Mucosa of descending colon (tissue), 3 donors: ENCODE results near the gene KDM4B. TPM values are rescaled to one million over a fixed set of nuclear protein-coding genes. Genes with fewer than 3 reads are reported as not detected.
"Not testable (repeated sequence)": the region's sequence is repeated elsewhere in the genome, so short reads cannot be mapped to it uniquely, and the experiment has no call there.

Experiments used
- ATAC-seq: fragments of 200-7000 bp; cut with Tn5 transposase; one replicate; pipeline ENCODE4 v1.9.1; 2020; ENCODE audit warnings: mild to moderate bottlenecking, moderate library complexity
- DNase-seq, 3 donors: peaks; one replicate each; pipeline ENCODE4 v3.0.0-alpha.2; 2020
- H3K36me3 ChIP-seq: fragments of 200-600 bp; one replicate; pipeline ENCODE4 v1.8.0; 2021; ENCODE audit warnings: low read depth, mild to moderate bottlenecking
- H3K4me1 ChIP-seq: fragments of 200-600 bp; one replicate; pipeline ENCODE4 v1.8.0; 2021; ENCODE audit warnings: low read depth, mild to moderate bottlenecking
- H3K4me3 ChIP-seq: fragments of 200-600 bp; one replicate; pipeline ENCODE4 v1.8.0; 2021; ENCODE audit warnings: mild to moderate bottlenecking
- H3K9me3 ChIP-seq: fragments of 200-600 bp; one replicate; pipeline ENCODE4 v1.8.0; 2021; ENCODE audit warnings: mild to moderate bottlenecking
- CTCF ChIP-seq: fragments of 200-600 bp; IDR thresholded peaks from one replicate; pipeline ENCODE4 v1.8.0; 2022; ENCODE audit warnings: antibody characterized with exemption, mild to moderate bottlenecking
- intact Hi-C, 2 donors: fragments of 100-400 bp; cut with DNase I in 1 of 2; cut with micrococcal nuclease in 1 of 2; formaldehyde crosslinking; loops; one replicate each; pipeline versions ENCODE4 v1.11.0 to v1.11.1; 2022; cut with DNase I, micrococcal nuclease
- total RNA-seq, 3 donors: library from RNA; stranded (reverse); fragmentation: NEBNext Ultra II Directional in 2 of 3; extraction: Animal tissue kit (Norgen Biotek cat#: 25700) in 2 of 3; gene quantifications; one replicate each; pipeline versions ENCODE4 v1.2.1 to v1.2.4, GENCODE V29; 2021 to 2023
- donor health status: DM: no; HTN: no; CAD: no; lungs with moderate emphysema.
- donor health status: DM: no; HTN: no; CAD: no.
- donor health status: DM: no; HTN: yes; CAD: no.

KDM4B gene
- total RNA-seq, 3 donors from 2014 or later, result 42.7 to 53.8 (median 50.0) TPM

- intact Hi-C loops, result no loop called here
- TF ChIP-seq CTCF, result no peak
- Histone ChIP-seq H3K36me3 (no peaks in the 10 kb centered on the region), H3K9me3 (no peaks in the 10 kb centered on the region), H3K4me1 (no peaks in the 10 kb centered on the region), H3K4me3 (no peak overlapping the region)
- ATAC-seq, result no peak
- no peak for DNase-seq
Observed at GRCh38 chr19:4932711-4933110, 36.2 kb upstream of the KDM4B start.

- H3K36me3 ChIP-seq, result no peaks in the 10 kb centered on the region
- no peaks in the 10 kb centered on the region for H3K9me3 ChIP-seq
- intact Hi-C loops, result no loop called here
- H3K4me1 ChIP-seq, result no peaks in the 10 kb centered on the region
- ATAC-seq (peak; percentile 70), DNase-seq (peak in 1 of 3 donors; percentile 45)
- no peak for TF ChIP-seq CTCF
- H3K4me3 ChIP-seq, result no peak overlapping the region
Observed at GRCh38 chr19:4933528-4933927, 35.4 kb upstream of the KDM4B start.

GRCh38 chr19:4935444-4935843 lies 33.5 kb upstream of the KDM4B start:
- TF ChIP-seq CTCF, result no peak

GRCh38 chr19:4937060-4937459 lies 31.9 kb upstream of the KDM4B start:
- Histone ChIP-seq H3K36me3 (no peaks in the 10 kb centered on the region), H3K9me3 (no peaks in the 10 kb centered on the region), H3K4me1 (no peaks in the 10 kb centered on the region), H3K4me3 (no peak overlapping the region)
- DNase-seq (no peak), ATAC-seq (no peak)
- no peak for TF ChIP-seq CTCF
- intact Hi-C loops, result no loop called here

More at GRCh38 chr19:4935444-4935843, 33.5 kb upstream of the KDM4B start:
- ATAC-seq, result no peak
- H3K4me1 ChIP-seq, result no peaks in the 10 kb centered on the region
- no peak for DNase-seq
- no peak overlapping the region for H3K4me3 ChIP-seq
- no peaks in the 10 kb centered on the region for H3K36me3 ChIP-seq
- intact Hi-C loops, result no loop called here
- no peaks in the 10 kb centered on the region for H3K9me3 ChIP-seq

GRCh38 chr19:4938461-4938860 lies 30.5 kb upstream of the KDM4B start:
- H3K4me1 ChIP-seq, intact Hi-C loops, DNase-seq, H3K4me3 ChIP-seq, H3K9me3 ChIP-seq, ATAC-seq, H3K36me3 ChIP-seq: not testable (repeated sequence)

GRCh38 chr19:4939466-4939865 lies 29.4 kb upstream of the KDM4B start:
- DNase-seq, result no peak
- Histone ChIP-seq H3K36me3 (no peaks in the 10 kb centered on the region), H3K4me1 (no peaks in the 10 kb centered on the region), H3K4me3 (no peak overlapping the region), H3K9me3 (no peaks in the 10 kb centered on the region)
- intact Hi-C loops, result no loop called here
- TF ChIP-seq CTCF, result no peak
- ATAC-seq, result no peak

- DNase-seq, H3K4me3 ChIP-seq, H3K9me3 ChIP-seq, ATAC-seq, H3K4me1 ChIP-seq, H3K36me3 ChIP-seq, intact Hi-C loops: not testable (repeated sequence)
Observed at GRCh38 chr19:4941638-4942169, 27.2 kb upstream of the KDM4B start.

- H3K9me3 ChIP-seq, intact Hi-C loops, ATAC-seq, H3K4me3 ChIP-seq, DNase-seq, H3K36me3 ChIP-seq, H3K4me1 ChIP-seq: not testable (repeated sequence)
Observed at GRCh38 chr19:4950650-4951049, 18.3 kb upstream of the KDM4B start.
